IPS-11a (cell line): ENCODE results near the gene HOXD10.

Experiments used
- H3K4me3 ChIP-seq: one replicate; pipeline ENCODE4 v1.5.1; 2013; ENCODE audit warnings: low read depth, low read length, control low read depth

Gene HOXD10

DNA sequence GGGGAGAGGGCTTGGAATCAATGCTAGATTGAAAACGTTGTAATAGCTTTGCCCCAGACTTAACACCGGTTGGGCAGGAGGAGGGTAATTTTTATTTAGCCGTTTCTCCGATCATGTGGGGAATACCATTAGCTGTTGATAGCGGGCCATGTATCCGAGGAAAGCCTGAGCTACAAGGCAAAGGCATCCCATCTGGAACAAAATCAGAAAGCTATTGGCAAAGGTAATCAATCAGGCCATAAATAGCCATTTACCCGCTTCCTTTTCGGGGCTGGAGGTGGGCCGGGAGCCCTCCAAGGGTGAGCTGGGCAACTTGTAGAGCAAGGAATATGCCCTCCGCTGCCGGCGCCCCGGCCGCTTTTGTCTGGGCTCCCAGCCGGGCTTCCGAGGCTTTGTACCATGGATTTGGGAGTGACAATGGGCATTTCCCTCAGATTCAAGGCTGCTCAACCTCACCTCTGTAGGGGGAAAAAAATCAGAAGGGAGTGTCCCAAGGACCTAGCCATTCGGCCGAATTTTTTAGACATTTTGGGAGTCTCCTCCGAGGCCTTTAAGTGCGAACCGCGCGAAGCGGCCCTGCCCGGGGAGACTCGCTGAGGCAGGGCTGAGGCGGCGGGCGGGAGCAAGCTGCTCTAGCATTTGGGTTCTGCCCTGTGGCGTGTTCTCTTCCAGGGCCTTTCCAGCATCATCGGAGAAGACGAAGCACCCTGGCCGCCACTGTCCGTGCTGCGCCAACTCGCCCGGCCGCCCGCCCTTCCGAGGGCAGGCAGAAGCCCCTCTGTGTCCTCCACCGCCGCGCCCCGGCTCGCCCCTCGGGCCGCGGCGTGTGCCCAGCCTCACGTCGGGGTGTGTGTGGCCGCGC lies 4.8 kb downstream of the HOXD10 start:
- H3K4me3 ChIP-seq: no peak overlapping the region

- no peak overlapping the region for H3K4me3 ChIP-seq
Observed at GRCh38 chr2:176122052-176122682, 5.6 kb downstream of the HOXD10 start.

GRCh38 chr2:176122683-176123410 lies 6.3 kb downstream of the HOXD10 start, which contains the start of gene HOXD9:
Gene HOXD9, plus strand, starts transcription at chr2:176122719. Its CDS starts 50 bp downstream, at chr2:176122769.
- H3K4me3 ChIP-seq: no peak within 1 kb of the TSS

- no peak overlapping the region for H3K4me3 ChIP-seq
Observed at GRCh38 chr2:176123411-176124109, 7.0 kb downstream of the HOXD10 start.

DNA sequence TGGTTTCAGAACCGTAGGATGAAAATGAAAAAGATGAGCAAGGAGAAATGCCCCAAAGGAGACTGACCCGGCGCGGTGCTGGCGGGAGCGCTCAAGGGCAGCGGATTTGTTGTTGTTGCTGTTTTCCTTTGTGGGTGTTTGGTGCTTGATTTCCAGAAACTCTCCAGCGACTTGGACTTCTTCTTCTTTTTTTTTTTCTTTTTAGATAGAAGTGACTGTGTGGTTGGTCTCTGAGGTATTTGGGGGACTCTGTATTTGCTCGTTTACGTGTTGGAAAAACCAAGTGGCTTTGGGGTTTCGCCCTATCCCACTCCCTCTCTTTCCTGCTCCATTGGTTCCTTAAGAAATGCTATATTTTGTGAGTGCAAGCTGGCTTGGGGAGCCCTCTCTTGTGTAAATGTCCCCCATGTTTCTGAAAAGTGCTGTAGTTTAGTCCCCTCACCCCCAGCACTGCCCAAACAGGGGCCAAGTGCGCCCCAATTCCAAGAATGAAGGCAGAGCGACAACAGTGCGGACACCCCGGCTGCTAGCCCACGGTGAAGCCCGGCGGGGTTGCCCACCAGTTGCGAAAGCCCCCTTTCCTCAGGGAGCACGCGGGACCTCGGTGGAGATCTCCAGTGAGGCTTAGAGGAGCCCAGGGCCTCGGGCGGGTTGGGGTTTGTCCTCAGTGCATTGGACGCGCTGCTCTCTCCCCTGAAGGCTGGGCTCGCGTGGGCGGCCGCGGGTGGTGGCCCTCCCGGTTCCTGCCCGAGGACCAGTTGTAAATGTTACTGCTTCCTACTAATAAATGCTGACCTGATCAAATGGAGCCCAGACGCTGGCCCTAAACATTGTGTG lies 7.8 kb downstream of the HOXD10 start:
- H3K4me3 ChIP-seq: no peak overlapping the region

DNA sequence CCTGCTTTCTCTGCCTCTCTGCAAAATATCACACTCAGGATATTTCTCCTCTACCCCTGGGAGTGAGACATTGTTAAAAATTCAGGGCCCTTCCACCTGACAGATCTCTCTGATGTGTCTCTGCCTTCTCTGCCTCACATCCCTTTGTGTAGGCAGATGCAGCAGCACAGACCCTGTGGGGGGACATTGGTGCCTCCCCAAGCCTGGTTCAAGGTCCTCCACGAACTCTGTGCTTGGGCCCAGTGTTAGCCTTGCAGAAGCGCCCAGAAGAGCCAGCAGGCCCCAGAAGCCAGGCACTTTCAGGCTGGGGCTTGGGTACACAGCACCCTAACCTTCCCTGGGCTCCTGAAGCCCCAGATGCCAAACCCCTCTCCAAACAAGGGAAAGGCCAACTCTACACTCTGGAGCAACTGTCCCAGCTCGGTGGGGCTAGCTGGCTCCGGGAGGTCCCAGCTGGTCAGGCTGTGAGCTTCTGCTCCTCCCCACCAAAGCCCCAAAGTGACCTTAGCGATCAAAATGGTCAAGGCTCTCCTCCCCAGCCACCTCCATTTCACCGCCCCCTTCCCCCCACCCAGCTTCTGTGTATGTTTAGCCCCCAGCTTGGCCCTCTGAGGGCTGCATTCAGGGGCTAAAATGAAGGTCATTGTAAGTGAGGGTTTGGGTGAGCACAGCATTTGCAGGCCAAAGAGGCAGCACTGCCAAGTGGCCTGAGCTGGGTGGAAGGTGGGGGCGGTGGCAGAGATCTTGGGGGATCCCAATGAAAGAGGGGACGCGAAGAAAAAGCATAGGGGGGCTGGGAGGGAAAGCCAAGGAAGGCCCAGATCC lies 8.6 kb downstream of the HOXD10 start:
- no peak overlapping the region for H3K4me3 ChIP-seq

DNA sequence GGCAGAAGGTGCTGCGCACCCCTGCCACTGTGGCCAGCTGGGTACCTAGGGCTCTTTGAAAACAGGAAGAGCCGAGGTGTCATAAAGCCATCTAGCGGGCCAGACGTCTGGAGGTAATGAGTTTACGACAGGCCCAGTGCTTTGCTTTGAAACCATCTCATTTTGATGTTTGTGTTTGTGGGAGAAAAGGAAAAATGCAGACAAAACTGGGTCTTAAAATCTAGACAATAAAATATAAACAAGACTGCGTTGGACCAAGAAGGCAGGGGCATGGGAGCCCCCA lies 9.1 kb downstream of the HOXD10 start:
- H3K4me3 ChIP-seq: no peak overlapping the region

- H3K4me3 ChIP-seq: no peak overlapping the region
Observed at GRCh38 chr2:176126929-176127773, 10.6 kb downstream of the HOXD10 start.

GRCh38 chr2:176127774-176128072 lies 11.1 kb downstream of the HOXD10 start:
- no peak overlapping the region for H3K4me3 ChIP-seq

DNA sequence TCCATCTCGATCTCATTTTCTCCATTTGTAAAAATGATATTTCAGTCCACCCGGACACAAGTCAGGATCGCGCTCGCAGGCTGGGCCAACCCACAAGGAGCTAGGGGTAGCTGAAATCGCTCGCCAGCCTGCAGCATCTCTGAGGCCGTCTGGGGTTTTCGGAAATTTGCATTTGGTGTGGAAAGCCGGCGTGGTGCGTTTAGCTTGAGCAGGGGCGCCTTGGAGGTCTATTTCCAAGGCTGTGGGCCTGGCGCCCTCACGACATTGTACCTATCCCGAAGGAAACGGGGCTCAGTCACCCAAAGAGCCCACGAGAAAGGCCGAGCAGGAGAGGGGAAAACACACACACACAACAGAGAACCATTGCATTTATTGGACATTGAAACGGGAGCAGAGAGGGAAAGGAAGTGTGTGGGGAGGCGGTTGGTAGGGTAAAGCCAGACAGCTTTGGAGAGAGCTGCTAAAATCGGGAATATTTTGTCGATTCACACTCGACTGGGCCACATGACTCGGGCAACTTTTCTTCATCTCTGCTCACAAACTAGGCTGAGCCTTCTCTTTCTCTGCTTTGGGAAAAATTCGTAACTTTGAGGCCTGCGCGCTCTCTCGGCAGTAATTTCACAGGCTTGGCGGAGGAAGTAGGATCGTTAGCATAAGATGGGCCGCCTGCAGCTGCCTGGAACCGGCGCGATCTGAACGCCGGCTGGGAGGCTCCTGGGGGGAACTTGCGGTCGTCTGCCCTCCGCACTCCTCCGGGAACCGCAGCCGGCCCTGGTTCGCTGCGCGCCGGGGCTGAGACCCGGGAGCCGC lies 11.8 kb downstream of the HOXD10 start:
- H3K4me3 ChIP-seq: no peak overlapping the region

DNA sequence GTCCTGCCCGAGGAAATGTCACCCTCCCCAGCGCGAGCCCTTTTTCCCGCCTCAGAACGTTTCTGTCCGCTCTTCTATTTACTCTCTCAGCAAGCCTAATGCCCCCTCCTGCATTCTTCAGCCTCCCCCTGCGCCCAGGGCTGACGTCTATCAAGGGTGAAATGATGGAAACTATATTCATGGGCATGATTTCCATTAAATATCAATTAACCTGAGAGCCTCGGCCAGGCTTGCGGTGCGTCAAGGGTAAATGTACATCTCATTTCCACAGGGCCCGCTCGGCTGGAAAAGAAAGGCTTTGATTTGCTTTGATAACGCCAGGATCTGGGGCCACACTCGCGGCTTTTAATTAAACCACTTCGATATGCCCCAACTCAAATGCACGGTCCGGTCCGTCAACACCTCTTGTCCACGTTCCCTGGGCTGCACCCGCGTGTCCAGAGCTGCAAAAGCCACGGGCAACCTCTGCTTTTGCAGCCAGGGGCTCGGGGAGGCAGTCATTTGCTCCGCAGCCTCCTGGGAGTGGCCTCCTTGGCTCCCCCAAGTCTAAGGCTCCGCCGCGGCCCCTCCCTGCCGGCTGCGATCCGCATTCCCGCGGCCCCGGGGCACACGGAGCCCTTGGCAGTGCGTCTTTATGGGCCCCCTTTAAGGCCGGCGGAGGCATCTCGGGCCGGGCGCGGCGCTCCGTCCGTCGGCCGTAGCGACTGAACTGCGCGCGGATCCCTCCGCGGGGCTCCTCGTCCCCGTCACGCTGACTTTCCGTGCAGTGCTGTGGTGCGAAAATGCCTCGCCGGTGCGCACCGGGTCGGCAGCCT lies 12.6 kb downstream of the HOXD10 start, which contains the start of gene HOXD8:
TSS of gene HOXD8 (plus strand) at position 724 of the 815 bp plus-strand sequence. CDS start 662 bp downstream, outside the sequence.
- no peak within 1 kb of the TSS for H3K4me3 ChIP-seq

DNA sequence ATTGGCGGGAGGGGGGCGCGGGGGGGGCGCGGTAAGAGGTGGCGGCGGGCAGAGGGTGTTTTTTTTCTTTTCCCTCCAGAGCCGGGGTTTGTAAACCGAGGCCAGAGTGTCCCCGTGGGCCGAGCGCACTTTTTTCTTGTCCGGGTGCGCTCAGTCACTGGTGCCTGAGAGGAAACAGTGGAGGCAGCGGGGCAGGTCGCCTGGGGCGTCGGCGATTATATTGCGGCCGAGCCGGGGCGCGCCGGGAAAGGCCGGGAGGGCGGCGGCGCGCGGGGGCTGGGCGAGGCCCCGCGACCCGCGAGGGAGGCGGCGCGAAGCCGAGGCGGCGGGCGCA lies 13.2 kb downstream of the HOXD10 start:
- H3K4me3 ChIP-seq: no peak overlapping the region

DNA sequence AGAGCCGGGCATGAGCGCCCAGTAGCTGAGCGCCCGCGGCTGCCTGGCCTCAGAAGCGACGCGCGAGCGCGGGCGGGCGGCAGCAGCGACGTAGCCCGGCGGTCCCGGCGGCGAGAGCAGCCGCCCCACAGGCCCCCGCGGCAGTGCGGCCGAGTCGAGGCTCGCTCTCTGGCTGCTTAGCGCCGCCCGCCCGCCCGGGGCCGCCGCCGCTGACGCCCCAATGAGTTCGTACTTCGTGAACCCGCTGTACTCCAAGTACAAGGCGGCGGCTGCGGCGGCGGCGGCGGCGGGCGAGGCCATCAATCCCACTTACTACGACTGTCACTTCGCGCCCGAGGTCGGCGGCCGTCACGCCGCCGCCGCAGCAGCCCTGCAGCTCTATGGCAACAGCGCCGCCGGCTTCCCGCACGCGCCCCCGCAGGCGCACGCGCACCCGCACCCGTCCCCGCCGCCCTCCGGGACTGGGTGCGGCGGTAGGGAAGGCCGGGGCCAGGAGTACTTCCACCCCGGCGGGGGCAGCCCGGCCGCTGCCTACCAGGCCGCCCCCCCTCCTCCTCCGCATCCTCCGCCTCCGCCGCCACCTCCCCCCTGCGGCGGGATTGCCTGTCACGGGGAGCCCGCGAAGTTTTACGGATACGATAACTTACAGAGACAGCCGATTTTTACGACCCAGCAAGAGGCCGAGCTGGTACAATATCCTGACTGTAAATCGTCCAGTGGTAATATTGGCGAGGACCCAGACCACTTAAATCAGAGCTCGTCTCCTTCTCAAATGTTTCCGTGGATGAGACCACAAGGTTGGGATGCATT lies 13.8 kb downstream of the HOXD10 start:
- no peak overlapping the region for H3K4me3 ChIP-seq

GRCh38 chr2:176130957-176131847 lies 14.6 kb downstream of the HOXD10 start:
- H3K4me3 ChIP-seq: no peak overlapping the region

GRCh38 chr2:176131848-176132158 lies 15.2 kb downstream of the HOXD10 start:
- no peak overlapping the region for H3K4me3 ChIP-seq
